ENCODE results near the gene MMP11. TPM values are rescaled to one million over a fixed set of nuclear protein-coding genes. Genes with fewer than 3 reads are reported as not detected.

MMP11 gene
- total and polyA plus RNA-seq, 2 experiments from 2014 or later = 5.3 to 17.4 TPM

GRCh38 chr22:23772315-23772648 is 367 bp upstream of the MMP11 start:
- DNase-seq (ENCODE audit: low spot score) (no peak), ATAC-seq (peak; percentile 4; the same call in 2 of the 3 replicates)
- TF ChIP-seq STAT1 (IDR thresholded peaks at IDR 0.05; ENCODE audit: unreplicated experiment) (no peak), POLR2AphosphoS5 (IDR thresholded peaks at IDR 0.05; ENCODE audit: low read depth) (no peak), ZNF331 (CRISPR knock-in tag; IDR thresholded peaks at IDR 0.05; ENCODE audit: low read depth) (no peak), ZNF114 (CRISPR knock-in tag; IDR thresholded peaks at IDR 0.05) (no peak), JUNB (IDR thresholded peaks at IDR 0.05; ENCODE audit: unreplicated experiment) (no peak), ETS1 (IDR thresholded peaks at IDR 0.05) (no peak), EZH2phosphoT487 (IDR thresholded peaks at IDR 0.05; ENCODE audit: unreplicated experiment) (no peak), ZNF462 (CRISPR knock-in tag; IDR thresholded peaks at IDR 0.05) (no peak), EZH2 (IDR thresholded peaks at IDR 0.05; ENCODE audit: low read depth, unreplicated experiment) (no peak), CREB1 (CRISPR knock-in tag; IDR thresholded peaks at IDR 0.05; ENCODE audit: low read depth) (no peak)
- H3K4me3 Mint-ChIP-seq = peak overlapping the region; percentile 70
- Histone ChIP-seq H3F3A (replicated peaks; ENCODE audit: low read depth) (peaks cover 13% of the 10 kb centered on the region), H3K36me3 (ENCODE audit: insufficient read depth) (no peaks in the 10 kb centered on the region), H3K4me3 (peak overlapping the region; percentile 53), H3K27ac (ENCODE audit: low read depth) (no peak overlapping the region), H4K20me1 (replicated peaks; ENCODE audit: insufficient read depth) (no peaks in the 10 kb centered on the region), H3K4me1 (ENCODE audit: insufficient read depth) (peaks cover 6% of the 10 kb centered on the region; the same call in 1 of the 2 replicates), H2AFZ (0 out of 2 replicates have a peak overlapping the region, but pooled peaks have one; percentile 56), H3K79me2 (replicated peaks; ENCODE audit: insufficient read depth) (no peaks in the 10 kb centered on the region), H3K4me2 (peak overlapping the region; percentile 78), H3K9me2 (ENCODE audit: insufficient read depth) (no peaks in the 10 kb centered on the region), H3K27me3 (ENCODE audit: insufficient read depth) (peaks cover 39% of the 10 kb centered on the region)
- H3K9me3 Mint-ChIP-seq = no peaks in the 10 kb centered on the region
- H3K27me3 Mint-ChIP-seq (ENCODE audit: insufficient read depth, low read depth, poor library complexity) = peaks cover 33% of the 10 kb centered on the region
- H3K36me3 Mint-ChIP-seq (ENCODE audit: low read depth) = no peaks in the 10 kb centered on the region
- H3K27ac Mint-ChIP-seq = no peak overlapping the region
- H3K4me1 Mint-ChIP-seq = peaks cover 17% of the 10 kb centered on the region
